Mammary epithelial cell (primary cell): ENCODE measurements around the gene MAP3K15.

ENCODE experiments used
- EZH2 ChIP-seq: IDR thresholded peaks from 2 replicates; pipeline ENCODE4 v1.6.1; 2012; ENCODE audit warnings: low read length, inconsistent platforms, borderline replicate concordance
- TF ChIP-seq, protein P1 (sequence below), 2 donors: IDR thresholded peaks in 1 of 2; conservative IDR thresholded peaks in 1 of 2; 2 replicates each; pipeline ENCODE4 v1.5.1; 2011 to 2012; ENCODE audit warnings: inconsistent platforms in 2 of 2, low read length in 2 of 2, mild to moderate bottlenecking in 2 of 2, control low read depth in 1 of 2, low read depth in 1 of 2; ENCODE audit not compliant: insufficient read depth in 1 of 2; ENCODE audit errors: extremely low read depth in 1 of 2

GRCh38 chrX:19549838-19550237, 34.5 kb upstream of the MAP3K15 start:
- TF ChIP-seq, protein P1, sequence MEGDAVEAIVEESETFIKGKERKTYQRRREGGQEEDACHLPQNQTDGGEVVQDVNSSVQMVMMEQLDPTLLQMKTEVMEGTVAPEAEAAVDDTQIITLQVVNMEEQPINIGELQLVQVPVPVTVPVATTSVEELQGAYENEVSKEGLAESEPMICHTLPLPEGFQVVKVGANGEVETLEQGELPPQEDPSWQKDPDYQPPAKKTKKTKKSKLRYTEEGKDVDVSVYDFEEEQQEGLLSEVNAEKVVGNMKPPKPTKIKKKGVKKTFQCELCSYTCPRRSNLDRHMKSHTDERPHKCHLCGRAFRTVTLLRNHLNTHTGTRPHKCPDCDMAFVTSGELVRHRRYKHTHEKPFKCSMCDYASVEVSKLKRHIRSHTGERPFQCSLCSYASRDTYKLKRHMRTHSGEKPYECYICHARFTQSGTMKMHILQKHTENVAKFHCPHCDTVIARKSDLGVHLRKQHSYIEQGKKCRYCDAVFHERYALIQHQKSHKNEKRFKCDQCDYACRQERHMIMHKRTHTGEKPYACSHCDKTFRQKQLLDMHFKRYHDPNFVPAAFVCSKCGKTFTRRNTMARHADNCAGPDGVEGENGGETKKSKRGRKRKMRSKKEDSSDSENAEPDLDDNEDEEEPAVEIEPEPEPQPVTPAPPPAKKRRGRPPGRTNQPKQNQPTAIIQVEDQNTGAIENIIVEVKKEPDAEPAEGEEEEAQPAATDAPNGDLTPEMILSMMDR (conservative IDR thresholded peaks at IDR 0.05 in 1 of 2, IDR thresholded peaks at IDR 0.05 in 1 of 2; ENCODE audit: extremely low read depth in 1 of 2, insufficient read depth in 1 of 2, low read depth in 1 of 2, low read length in 2 of 2), result no peak
- no peak for TF ChIP-seq EZH2
